ENCODE data around the gene RNF207. TPM values are rescaled to one million over a fixed set of nuclear protein-coding genes. Genes with fewer than 3 reads are reported as not detected.

RNF207 gene
- total RNA-seq, 2 donors from 2014 or later = 45.7 to 47.4 TPM

DNA sequence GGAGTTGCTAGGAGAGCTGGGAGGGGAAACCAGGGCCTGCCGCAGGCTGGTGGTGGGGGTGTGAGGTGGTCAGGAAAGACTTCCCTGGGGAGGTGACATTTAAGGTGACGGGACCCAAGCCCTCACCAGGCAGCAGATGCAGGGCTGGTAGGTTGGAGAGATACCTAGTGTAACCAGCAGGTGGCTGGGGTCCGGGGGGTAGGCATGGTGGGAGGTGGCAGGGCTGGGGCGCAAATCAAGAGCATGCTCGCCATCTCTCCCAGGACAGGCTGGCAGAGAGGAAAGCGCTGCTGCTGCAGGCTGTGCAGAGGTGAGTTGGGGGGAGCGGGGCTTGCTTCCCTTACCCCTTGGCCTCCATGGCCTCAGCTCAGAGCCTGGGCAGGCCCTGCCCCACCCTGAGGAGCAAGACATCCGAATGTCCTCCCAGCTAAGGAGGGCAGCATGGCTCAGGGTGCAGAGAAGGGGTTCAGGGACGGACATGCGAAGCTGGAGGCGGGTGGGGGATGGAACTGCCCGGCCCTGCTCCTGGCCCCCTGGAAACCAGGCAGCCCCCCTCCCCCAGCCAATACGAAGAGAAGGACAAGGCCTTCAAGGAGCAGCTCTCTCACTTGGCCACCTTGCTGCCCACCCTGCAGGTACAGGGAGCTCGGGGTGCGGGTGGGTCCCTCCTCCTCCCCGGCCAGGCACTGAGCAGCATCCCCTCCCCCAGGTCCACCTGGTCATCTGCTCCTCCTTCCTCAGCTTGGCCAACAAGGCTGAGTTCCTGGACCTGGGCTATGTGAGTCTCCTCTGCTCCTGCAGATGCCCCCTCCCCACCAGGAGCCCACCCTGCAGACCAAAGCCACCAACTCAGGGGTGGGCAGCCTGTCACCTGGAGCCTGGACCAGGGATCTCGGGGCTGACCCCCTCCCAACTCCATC is 4.0 kb downstream of the RNF207 start:
- TF ChIP-seq, protein P1, sequence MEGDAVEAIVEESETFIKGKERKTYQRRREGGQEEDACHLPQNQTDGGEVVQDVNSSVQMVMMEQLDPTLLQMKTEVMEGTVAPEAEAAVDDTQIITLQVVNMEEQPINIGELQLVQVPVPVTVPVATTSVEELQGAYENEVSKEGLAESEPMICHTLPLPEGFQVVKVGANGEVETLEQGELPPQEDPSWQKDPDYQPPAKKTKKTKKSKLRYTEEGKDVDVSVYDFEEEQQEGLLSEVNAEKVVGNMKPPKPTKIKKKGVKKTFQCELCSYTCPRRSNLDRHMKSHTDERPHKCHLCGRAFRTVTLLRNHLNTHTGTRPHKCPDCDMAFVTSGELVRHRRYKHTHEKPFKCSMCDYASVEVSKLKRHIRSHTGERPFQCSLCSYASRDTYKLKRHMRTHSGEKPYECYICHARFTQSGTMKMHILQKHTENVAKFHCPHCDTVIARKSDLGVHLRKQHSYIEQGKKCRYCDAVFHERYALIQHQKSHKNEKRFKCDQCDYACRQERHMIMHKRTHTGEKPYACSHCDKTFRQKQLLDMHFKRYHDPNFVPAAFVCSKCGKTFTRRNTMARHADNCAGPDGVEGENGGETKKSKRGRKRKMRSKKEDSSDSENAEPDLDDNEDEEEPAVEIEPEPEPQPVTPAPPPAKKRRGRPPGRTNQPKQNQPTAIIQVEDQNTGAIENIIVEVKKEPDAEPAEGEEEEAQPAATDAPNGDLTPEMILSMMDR (IDR thresholded peaks at IDR 0.05) = no peak
- TF ChIP-seq POLR2A (IDR thresholded peaks at IDR 0.05) (no peak), POLR2AphosphoS5 (IDR thresholded peaks at IDR 0.05) (no peak)
- Histone ChIP-seq H3K4me3 (no peak overlapping the region), H3K4me1 (replicated peaks) (no peaks in the 10 kb centered on the region), H3K27ac (no peak overlapping the region), H3K27me3 (replicated peaks; ENCODE audit: insufficient read depth) (no peaks in the 10 kb centered on the region), H3K36me3 (no peaks in the 10 kb centered on the region), H3K9me3 (no peaks in the 10 kb centered on the region)
- 86% methylated on average over 15 of the region's 17 CpGs for WGBS
- intact Hi-C loops (cut with DNase I) = loop anchor here (5.0 kb wide), 1 partner anchor 32 kb away; the partner anchor contains the start of gene HES3
- no peak for DNase-seq (ENCODE audit: low spot score)

- no peak for DNase-seq (ENCODE audit: low spot score)
- no peak overlapping the region for H3K4me3 ChIP-seq
- intact Hi-C loops (cut with DNase I) = no loop called here
- TF ChIP-seq POLR2A (IDR thresholded peaks at IDR 0.05) (no peak), POLR2AphosphoS5 (IDR thresholded peaks at IDR 0.05) (no peak)
- TF ChIP-seq, protein P1 (IDR thresholded peaks at IDR 0.05) = no peak
- no peaks in the 10 kb centered on the region for H3K4me1 ChIP-seq (replicated peaks)
- 91% methylated on average over 29 of the region's 29 CpGs for WGBS
- no peak overlapping the region for H3K27ac ChIP-seq
- H3K9me3 ChIP-seq = no peaks in the 10 kb centered on the region
- no peaks in the 10 kb centered on the region for H3K36me3 ChIP-seq
- no peaks in the 10 kb centered on the region for H3K27me3 ChIP-seq (replicated peaks; ENCODE audit: insufficient read depth)
These were observed 4.9 kb downstream of the RNF207 start for GRCh38 chr1:6210591-6211355.

DNA sequence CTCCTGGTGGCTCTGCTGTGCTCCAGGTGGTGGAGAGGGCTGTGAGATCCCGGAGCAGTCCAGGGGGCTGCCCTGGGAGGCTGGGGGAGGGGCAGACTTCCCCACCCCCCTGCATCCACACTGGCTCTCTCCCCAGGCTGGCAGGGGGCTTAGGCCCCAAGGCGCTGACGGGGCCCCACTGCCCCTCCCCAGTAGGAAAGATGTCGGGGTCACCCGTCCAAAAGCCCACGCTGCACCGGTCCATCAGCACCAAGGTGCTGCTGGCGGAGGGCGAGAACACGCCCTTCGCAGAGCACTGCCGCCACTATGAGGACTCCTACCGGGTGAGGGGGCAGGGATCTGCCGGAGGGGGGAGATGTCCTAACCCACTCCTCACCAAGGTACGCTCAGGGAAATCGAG is 5.8 kb downstream of the RNF207 start:
- Histone ChIP-seq H3K4me1 (replicated peaks) (no peaks in the 10 kb centered on the region), H3K36me3 (no peaks in the 10 kb centered on the region), H3K27ac (no peak overlapping the region), H3K27me3 (replicated peaks; ENCODE audit: insufficient read depth) (no peaks in the 10 kb centered on the region), H3K9me3 (no peaks in the 10 kb centered on the region), H3K4me3 (no peak overlapping the region)
- DNase-seq (ENCODE audit: low spot score) = no peak
- TF ChIP-seq POLR2AphosphoS5 (IDR thresholded peaks at IDR 0.05) = no peak
- TF ChIP-seq, protein P1 (IDR thresholded peaks at IDR 0.05) = no peak
- TF ChIP-seq POLR2A (IDR thresholded peaks at IDR 0.05) = no peak
- WGBS = 90% methylated on average over 13 of the region's 16 CpGs
- intact Hi-C loops (cut with DNase I) = no loop called here

DNA sequence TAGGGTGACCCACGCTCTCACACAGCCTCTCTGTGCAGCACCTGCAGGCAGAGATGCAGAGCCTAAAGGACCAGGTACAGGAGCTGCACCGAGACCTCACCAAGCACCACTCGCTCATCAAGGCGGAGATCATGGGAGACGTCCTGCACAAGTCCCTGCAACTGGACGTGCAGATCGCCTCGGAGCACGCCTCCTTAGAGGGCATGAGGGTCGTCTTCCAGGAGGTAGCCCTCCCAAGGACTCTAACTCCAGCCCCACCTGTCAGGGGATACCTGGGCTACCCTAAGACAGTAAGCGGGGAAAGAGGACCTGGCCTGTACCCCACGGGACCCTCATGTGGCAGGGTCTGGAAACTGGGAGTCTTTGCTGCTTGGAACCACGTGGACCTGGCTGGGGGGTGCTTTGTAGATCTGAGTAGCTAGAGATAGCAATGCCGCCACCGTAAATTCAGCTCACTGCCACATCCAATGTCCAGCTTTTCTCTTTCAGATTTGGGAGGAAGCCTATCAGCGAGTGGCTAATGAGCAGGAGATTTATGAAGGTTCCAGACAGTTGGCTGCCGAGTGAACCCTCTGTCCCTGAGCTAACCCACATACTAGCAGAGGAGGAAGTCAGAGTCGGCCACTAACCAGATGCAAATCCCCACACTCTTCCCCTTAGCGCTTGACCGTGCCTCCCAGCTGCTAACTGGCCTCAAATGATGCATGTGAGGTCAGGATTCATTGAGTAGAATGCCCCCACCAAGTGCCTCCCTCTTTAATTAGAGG is 6.5 kb downstream of the RNF207 start:
- TF ChIP-seq POLR2AphosphoS5 (IDR thresholded peaks at IDR 0.05) (no peak), POLR2A (IDR thresholded peaks at IDR 0.05) (no peak)
- TF ChIP-seq, protein P1 (IDR thresholded peaks at IDR 0.05) = no peak
- DNase-seq (ENCODE audit: low spot score) = no peak
- H3K27me3 ChIP-seq (replicated peaks; ENCODE audit: insufficient read depth) = no peaks in the 10 kb centered on the region
- H3K9me3 ChIP-seq = no peaks in the 10 kb centered on the region
- WGBS = 82% methylated on average over 20 of the region's 20 CpGs
- H3K36me3 ChIP-seq = no peaks in the 10 kb centered on the region
- intact Hi-C loops (cut with DNase I) = no loop called here
- H3K4me1 ChIP-seq (replicated peaks) = no peaks in the 10 kb centered on the region
- no peak overlapping the region for H3K27ac ChIP-seq
- H3K4me3 ChIP-seq = no peak overlapping the region
